ENCODE data around the gene TCF7.

TCF7 gene

GRCh38 chr5:134084570-134084969, 29.9 kb upstream of the TCF7 start:
- H3K4me1 ChIP-seq (ENCODE audit: insufficient read depth, low read length) = peaks cover 3% of the 10 kb centered on the region
- H3K9me3 ChIP-seq (ENCODE audit: control insufficient read depth, insufficient read depth, low read length) = no peaks in the 10 kb centered on the region
- H3K36me3 ChIP-seq (ENCODE audit: insufficient read depth, low read length) = no peaks in the 10 kb centered on the region
- H3K9ac ChIP-seq (ENCODE audit: low read depth, low read length) = no peak overlapping the region

GRCh38 chr5:134085411-134085810, 29.1 kb upstream of the TCF7 start:
- Histone ChIP-seq H3K9ac (ENCODE audit: low read depth, low read length) (no peak overlapping the region), H3K9me3 (ENCODE audit: control insufficient read depth, insufficient read depth, low read length) (no peaks in the 10 kb centered on the region), H3K36me3 (ENCODE audit: insufficient read depth, low read length) (no peaks in the 10 kb centered on the region), H3K4me1 (ENCODE audit: insufficient read depth, low read length) (peaks cover 3% of the 10 kb centered on the region)

- H3K36me3 ChIP-seq (ENCODE audit: insufficient read depth, low read length) = no peaks in the 10 kb centered on the region
- peaks cover 3% of the 10 kb centered on the region for H3K4me1 ChIP-seq (ENCODE audit: insufficient read depth, low read length)
- H3K9ac ChIP-seq (ENCODE audit: low read depth, low read length) = no peak overlapping the region
- no peaks in the 10 kb centered on the region for H3K9me3 ChIP-seq (ENCODE audit: control insufficient read depth, insufficient read depth, low read length)
Observed at GRCh38 chr5:134086225-134086942, 28.1 kb upstream of the TCF7 start.

GRCh38 chr5:134086943-134087305, 27.6 kb upstream of the TCF7 start:
- peaks cover 3% of the 10 kb centered on the region for H3K4me1 ChIP-seq (ENCODE audit: insufficient read depth, low read length)
- H3K36me3 ChIP-seq (ENCODE audit: insufficient read depth, low read length) = no peaks in the 10 kb centered on the region
- H3K9me3 ChIP-seq (ENCODE audit: control insufficient read depth, insufficient read depth, low read length) = no peaks in the 10 kb centered on the region
- no peak overlapping the region for H3K9ac ChIP-seq (ENCODE audit: low read depth, low read length)

- H3K9me3 ChIP-seq (ENCODE audit: control insufficient read depth, insufficient read depth, low read length) = no peaks in the 10 kb centered on the region
- no peak overlapping the region for H3K9ac ChIP-seq (ENCODE audit: low read depth, low read length)
- H3K36me3 ChIP-seq (ENCODE audit: insufficient read depth, low read length) = no peaks in the 10 kb centered on the region
- H3K4me1 ChIP-seq (ENCODE audit: insufficient read depth, low read length) = peaks cover 9% of the 10 kb centered on the region
Observed at GRCh38 chr5:134088291-134088690, 26.2 kb upstream of the TCF7 start.

- Histone ChIP-seq H3K9me3 (ENCODE audit: control insufficient read depth, insufficient read depth, low read length) (no peaks in the 10 kb centered on the region), H3K9ac (ENCODE audit: low read depth, low read length) (no peak overlapping the region), H3K4me1 (ENCODE audit: insufficient read depth, low read length) (peaks cover 9% of the 10 kb centered on the region), H3K36me3 (ENCODE audit: insufficient read depth, low read length) (no peaks in the 10 kb centered on the region)
Observed at GRCh38 chr5:134088994-134089560, 25.4 kb upstream of the TCF7 start.

- H3K9me3 ChIP-seq (ENCODE audit: control insufficient read depth, insufficient read depth, low read length) = no peaks in the 10 kb centered on the region
- H3K4me1 ChIP-seq (ENCODE audit: insufficient read depth, low read length) = peaks cover 9% of the 10 kb centered on the region
- no peaks in the 10 kb centered on the region for H3K36me3 ChIP-seq (ENCODE audit: insufficient read depth, low read length)
- H3K9ac ChIP-seq (ENCODE audit: low read depth, low read length) = no peak overlapping the region
Observed at GRCh38 chr5:134090522-134090921, 24.0 kb upstream of the TCF7 start.

GRCh38 chr5:134091626-134092121, 22.8 kb upstream of the TCF7 start:
- no peaks in the 10 kb centered on the region for H3K9me3 ChIP-seq (ENCODE audit: control insufficient read depth, insufficient read depth, low read length)
- no peaks in the 10 kb centered on the region for H3K36me3 ChIP-seq (ENCODE audit: insufficient read depth, low read length)
- H3K9ac ChIP-seq (ENCODE audit: low read depth, low read length) = no peak overlapping the region
- H3K4me1 ChIP-seq (ENCODE audit: insufficient read depth, low read length) = peaks cover 9% of the 10 kb centered on the region

- Histone ChIP-seq H3K36me3 (ENCODE audit: insufficient read depth, low read length) (no peaks in the 10 kb centered on the region), H3K9ac (ENCODE audit: low read depth, low read length) (no peak overlapping the region), H3K9me3 (ENCODE audit: control insufficient read depth, insufficient read depth, low read length) (no peaks in the 10 kb centered on the region), H3K4me1 (ENCODE audit: insufficient read depth, low read length) (peaks cover 15% of the 10 kb centered on the region)
Observed at GRCh38 chr5:134092875-134093274, 21.6 kb upstream of the TCF7 start.

- no peaks in the 10 kb centered on the region for H3K36me3 ChIP-seq (ENCODE audit: insufficient read depth, low read length)
- peaks cover 15% of the 10 kb centered on the region for H3K4me1 ChIP-seq (ENCODE audit: insufficient read depth, low read length)
- no peaks in the 10 kb centered on the region for H3K9me3 ChIP-seq (ENCODE audit: control insufficient read depth, insufficient read depth, low read length)
- no peak overlapping the region for H3K9ac ChIP-seq (ENCODE audit: low read depth, low read length)
Observed at GRCh38 chr5:134093351-134093750, 21.1 kb upstream of the TCF7 start.

- Histone ChIP-seq H3K36me3 (ENCODE audit: insufficient read depth, low read length) (no peaks in the 10 kb centered on the region), H3K9me3 (ENCODE audit: control insufficient read depth, insufficient read depth, low read length) (no peaks in the 10 kb centered on the region), H3K9ac (ENCODE audit: low read depth, low read length) (no peak overlapping the region), H3K4me1 (ENCODE audit: insufficient read depth, low read length) (peaks cover 29% of the 10 kb centered on the region)
Observed at GRCh38 chr5:134095293-134095692, 19.2 kb upstream of the TCF7 start.

GRCh38 chr5:134095887-134096589, 18.4 kb upstream of the TCF7 start:
- Histone ChIP-seq H3K9ac (ENCODE audit: low read depth, low read length) (no peak overlapping the region), H3K36me3 (ENCODE audit: insufficient read depth, low read length) (no peaks in the 10 kb centered on the region), H3K4me1 (ENCODE audit: insufficient read depth, low read length) (peaks cover 36% of the 10 kb centered on the region), H3K9me3 (ENCODE audit: control insufficient read depth, insufficient read depth, low read length) (no peaks in the 10 kb centered on the region)

GRCh38 chr5:134097211-134097749, 17.2 kb upstream of the TCF7 start:
- Histone ChIP-seq H3K4me1 (ENCODE audit: insufficient read depth, low read length) (peaks cover 41% of the 10 kb centered on the region), H3K9ac (ENCODE audit: low read depth, low read length) (no peak overlapping the region)

GRCh38 chr5:134098690-134099089, 15.8 kb upstream of the TCF7 start:
- H3K4me1 ChIP-seq (ENCODE audit: insufficient read depth, low read length) = peaks cover 35% of the 10 kb centered on the region

More at GRCh38 chr5:134097211-134097749, 17.2 kb upstream of the TCF7 start:
- Histone ChIP-seq H3K9me3 (ENCODE audit: control insufficient read depth, insufficient read depth, low read length) (no peaks in the 10 kb centered on the region), H3K36me3 (ENCODE audit: insufficient read depth, low read length) (no peaks in the 10 kb centered on the region)

More at GRCh38 chr5:134098690-134099089, 15.8 kb upstream of the TCF7 start:
- Histone ChIP-seq H3K9ac (ENCODE audit: low read depth, low read length) (no peak overlapping the region), H3K9me3 (ENCODE audit: control insufficient read depth, insufficient read depth, low read length) (no peaks in the 10 kb centered on the region), H3K36me3 (ENCODE audit: insufficient read depth, low read length) (no peaks in the 10 kb centered on the region)

Measured in ES-I3 (cell line).